Activated B cell treated with CpG ODN at 0.5 μM for 24 hours (primary cell): ENCODE results near the gene ZNF343. TPM values are rescaled to one million over a fixed set of nuclear protein-coding genes. Genes with fewer than 3 reads are reported as not detected.

Source experiments
- ATAC-seq: fragments of 200-7000 bp; cut with Tn5 transposase; one replicate; pipeline ENCODE4 v1.10.0; 2021; ENCODE audit warnings: low read depth, mild to moderate bottlenecking, moderate library complexity
- CTCF ChIA-PET: fragments of 350-600 bp; sonication (Branson Sonifier 250); formaldehyde crosslinking; loops from one replicate; lab custom pipeline; 2021; ENCODE audit warnings: antibody characterized with exemption; lab: Charles Lee
- POLR2A ChIA-PET: fragments of 350-600 bp; sonication (Branson Sonifier 250); formaldehyde crosslinking; loops from one replicate; lab custom pipeline; 2021; ENCODE audit warnings: antibody characterized with exemption; lab: Charles Lee
- DNase-seq: peaks from one replicate; pipeline ENCODE4 v3.0.0; 2022
- H3K27ac Mint-ChIP-seq: one replicate; pipeline ENCODE4 v1.8.0; 2020; ENCODE audit warnings: mixed read lengths
- H3K27me3 Mint-ChIP-seq: one replicate; pipeline ENCODE4 v1.8.0; 2021; ENCODE audit warnings: mixed read lengths
- H3K36me3 Mint-ChIP-seq: one replicate; pipeline ENCODE4 v1.8.0; 2021; ENCODE audit warnings: low read depth, mixed read lengths
- H3K4me1 Mint-ChIP-seq: one replicate; pipeline ENCODE4 v1.8.0; 2021; ENCODE audit warnings: mixed read lengths
- H3K4me3 Mint-ChIP-seq: one replicate; pipeline ENCODE4 v1.8.0; 2020; ENCODE audit warnings: mild to moderate bottlenecking, mixed read lengths
- H3K9me3 Mint-ChIP-seq: one replicate; pipeline ENCODE4 v1.8.0; 2020; ENCODE audit warnings: mixed read lengths
- CTCF ChIP-seq: fragments of 200-600 bp; IDR thresholded peaks from one replicate; pipeline ENCODE4 v1.8.0; 2022; ENCODE audit warnings: antibody characterized with exemption, mild to moderate bottlenecking
- intact Hi-C: fragments of 100-400 bp; cut with micrococcal nuclease; formaldehyde crosslinking; loops from one replicate; pipeline ENCODE4 v1.15.1; 2024
- total RNA-seq: library from RNA; stranded (reverse); gene quantifications from 2 replicates; pipeline ENCODE4 v1.2.3, GENCODE V29; 2022

The ZNF343 gene
- 14.8 and 16.6 TPM in 2 replicates for total RNA-seq

- H3K36me3 Mint-ChIP-seq, result peaks cover 6% of the 10 kb centered on the region
- intact Hi-C loops, result loop anchor here (1.0 to 5.0 kb wide), 5 partner anchors 15 to 963 kb away; partner anchors contain the start of genes ATRN, NOP56, PTPRA and SNRPB
- ATAC-seq (peak; percentile 93), DNase-seq (peak; percentile 72)
- peak within 1 kb of the TSS; percentile 100 for H3K4me3 Mint-ChIP-seq
- ChIA-PET POLR2A (interaction anchor here (0.7 to 3.7 kb wide), 7 partner anchors 13 to 536 kb away, joined by 3 to 32 read pairs (median 5); partner anchors contain the start of genes IDH3B, NOP56 and SNRPB), CTCF (interaction anchor here (1.2 to 3.6 kb wide), 4 partner anchors 12 to 220 kb away, joined by 3 to 20 read pairs (median 4); no protein-coding TSS in a partner anchor)
- peaks cover 23% of the 10 kb centered on the region for H3K4me1 Mint-ChIP-seq
- peaks cover 18% of the 10 kb centered on the region for H3K27me3 Mint-ChIP-seq
- no peaks in the 10 kb centered on the region for H3K9me3 Mint-ChIP-seq
- TF ChIP-seq CTCF, result no peak
- H3K27ac Mint-ChIP-seq, result peak within 1 kb of the TSS; percentile 96
These were observed at the start of gene ZNF343 for GRCh38 chr20:2508631-2509467. Gene ZNF343 (minus strand): TSS chr20:2508915. CDS start chr20:2493895, 15,020 bp downstream.

GRCh38 chr20:2557873-2558580 is 49.3 kb upstream of the ZNF343 start:
- Mint-ChIP-seq H3K4me1 (no peaks in the 10 kb centered on the region), H3K9me3 (no peaks in the 10 kb centered on the region), H3K27me3 (peaks cover 46% of the 10 kb centered on the region), H3K4me3 (no peak overlapping the region), H3K36me3 (no peaks in the 10 kb centered on the region), H3K27ac (no peak overlapping the region)
- POLR2A ChIA-PET, result no interaction called here
- intact Hi-C loops, result no loop called here
- CTCF ChIA-PET, result no interaction called here
- no peak for TF ChIP-seq CTCF
- DNase-seq (no peak), ATAC-seq (no peak)

GRCh38 chr20:2545594-2545993 is 36.9 kb upstream of the ZNF343 start:
- ATAC-seq, result no peak
- CTCF ChIA-PET, result no interaction called here
- no peak for TF ChIP-seq CTCF
- Mint-ChIP-seq H3K4me1 (no peaks in the 10 kb centered on the region), H3K9me3 (no peaks in the 10 kb centered on the region), H3K27me3 (peaks cover 26% of the 10 kb centered on the region), H3K27ac (no peak overlapping the region), H3K36me3 (no peaks in the 10 kb centered on the region), H3K4me3 (no peak overlapping the region)
- DNase-seq, result no peak
- POLR2A ChIA-PET, result interaction anchor here (1.0 kb wide), 1 partner anchor 107 kb away, joined by 3 read pairs; the partner anchor contains the start of gene NOP56
- intact Hi-C loops, result no loop called here

GRCh38 chr20:2544211-2544610 is 35.5 kb upstream of the ZNF343 start:
- Mint-ChIP-seq H3K27ac (no peak overlapping the region), H3K4me3 (no peak overlapping the region), H3K27me3 (peaks cover 28% of the 10 kb centered on the region), H3K9me3 (no peaks in the 10 kb centered on the region), H3K4me1 (no peaks in the 10 kb centered on the region), H3K36me3 (no peaks in the 10 kb centered on the region)
- POLR2A ChIA-PET, result no interaction called here
- ATAC-seq, result no peak
- TF ChIP-seq CTCF, result no peak
- DNase-seq, result no peak
- CTCF ChIA-PET, result no interaction called here
- intact Hi-C loops, result no loop called here

- Mint-ChIP-seq H3K27me3 (peaks cover 46% of the 10 kb centered on the region), H3K4me1 (no peaks in the 10 kb centered on the region), H3K27ac (no peak overlapping the region), H3K9me3 (no peaks in the 10 kb centered on the region), H3K36me3 (no peaks in the 10 kb centered on the region), H3K4me3 (no peak overlapping the region)
- no peak for DNase-seq
- intact Hi-C loops, result no loop called here
- TF ChIP-seq CTCF, result no peak
- ChIA-PET CTCF (no interaction called here), POLR2A (no interaction called here)
- no peak for ATAC-seq
These were observed 33.6 kb upstream of the ZNF343 start for GRCh38 chr20:2542361-2542760.
